GM19099 (cell line): ENCODE data around the gene ANKRD33.

Source experiments
- POLR2A ChIP-seq: IDR thresholded peaks from 3 replicates; pipeline ENCODE4 v1.6.1; 2011; ENCODE audit warnings: low read depth; ENCODE audit not compliant: insufficient read length; ENCODE audit errors: extremely low read depth

Gene ANKRD33

GRCh38 chr12:51926064-51926632 lies 38.2 kb downstream of the ANKRD33 start:
- no peak for TF ChIP-seq POLR2A

DNA sequence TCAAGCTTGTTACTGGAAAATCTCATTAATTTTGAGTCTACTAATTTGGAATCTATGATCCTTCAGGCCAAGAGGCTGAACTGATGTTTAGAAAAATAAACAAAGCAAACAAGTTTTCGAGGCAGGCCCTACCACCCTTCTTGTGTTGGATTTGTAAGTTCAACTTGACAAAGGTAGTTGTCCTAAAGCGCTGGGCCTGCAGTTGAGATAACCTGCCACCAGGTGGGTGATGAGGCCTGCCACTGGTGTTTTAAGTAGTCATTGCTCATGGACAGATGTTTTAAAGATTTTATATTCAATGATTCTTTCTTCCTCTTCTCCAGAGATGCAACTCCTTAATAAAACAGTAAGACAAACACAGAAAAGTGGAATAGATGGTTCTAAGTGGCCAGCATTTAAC lies 38.8 kb downstream of the ANKRD33 start:
- no peak for TF ChIP-seq POLR2A

GRCh38 chr12:51932218-51933076 lies 44.5 kb downstream of the ANKRD33 start:
- no peak for TF ChIP-seq POLR2A

GRCh38 chr12:51934080-51934479 lies 46.2 kb downstream of the ANKRD33 start:
- no peak for TF ChIP-seq POLR2A

DNA sequence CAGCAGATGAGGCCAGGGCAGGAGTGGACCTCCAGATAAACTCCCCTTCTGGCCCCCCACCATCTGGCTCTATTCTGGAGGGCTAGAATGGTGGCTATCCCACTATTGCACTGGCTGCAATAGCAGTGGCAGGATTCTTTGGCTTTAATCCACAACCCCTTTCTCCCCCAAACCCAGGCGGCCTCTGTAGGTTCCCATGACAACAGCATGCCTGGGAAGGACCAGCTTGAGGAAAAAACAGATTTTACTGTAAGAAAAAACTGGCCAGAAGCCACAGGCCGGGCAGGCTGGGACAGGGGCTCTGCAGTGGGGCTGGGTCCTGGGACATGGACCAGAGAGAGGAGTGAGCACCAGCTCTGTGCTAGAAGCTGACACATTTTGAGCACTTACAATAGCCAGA lies 50.0 kb downstream of the ANKRD33 start:
- no peak for TF ChIP-seq POLR2A

- no peak for TF ChIP-seq POLR2A
Measured at GRCh38 chr12:51938726-51939125, 50.8 kb downstream of the ANKRD33 start.

DNA sequence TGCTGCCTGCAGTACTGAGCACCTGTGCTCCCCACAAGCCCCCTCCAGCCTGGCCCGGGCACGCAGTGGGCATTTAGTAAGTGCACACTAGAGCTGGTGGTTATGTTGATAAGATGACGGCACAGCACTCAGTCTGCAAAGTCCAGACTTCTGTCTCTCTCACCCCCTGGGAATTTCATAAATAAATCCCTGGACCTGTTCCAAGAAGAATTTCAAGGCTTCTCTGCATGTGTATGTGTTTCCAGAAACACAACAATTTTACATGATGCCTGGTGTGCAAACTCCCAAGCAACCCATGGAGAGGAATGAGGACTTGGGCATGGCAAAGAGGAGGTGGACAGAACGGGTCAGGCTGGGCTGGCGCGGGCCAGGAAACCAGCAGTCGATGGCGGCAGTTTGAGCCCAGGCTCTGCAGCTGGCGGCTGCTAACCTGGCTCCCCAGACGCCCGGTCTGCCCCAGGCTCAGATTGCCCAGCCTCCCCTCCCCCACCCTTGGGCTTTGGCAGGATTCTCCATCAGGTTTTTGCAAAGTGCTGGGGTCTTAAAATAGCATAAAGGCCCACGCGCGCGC lies 53.2 kb downstream of the ANKRD33 start:
- no peak for TF ChIP-seq POLR2A
